Ecto neural progenitor cell (in vitro differentiated cells): Measurements from ENCODE around the gene PRAF2.

Experiments used
- DNase-seq: peaks from one replicate; pipeline ENCODE4 v3.0.0-alpha.2; 2018; ENCODE audit warnings: low spot score

The PRAF2 gene

DNA sequence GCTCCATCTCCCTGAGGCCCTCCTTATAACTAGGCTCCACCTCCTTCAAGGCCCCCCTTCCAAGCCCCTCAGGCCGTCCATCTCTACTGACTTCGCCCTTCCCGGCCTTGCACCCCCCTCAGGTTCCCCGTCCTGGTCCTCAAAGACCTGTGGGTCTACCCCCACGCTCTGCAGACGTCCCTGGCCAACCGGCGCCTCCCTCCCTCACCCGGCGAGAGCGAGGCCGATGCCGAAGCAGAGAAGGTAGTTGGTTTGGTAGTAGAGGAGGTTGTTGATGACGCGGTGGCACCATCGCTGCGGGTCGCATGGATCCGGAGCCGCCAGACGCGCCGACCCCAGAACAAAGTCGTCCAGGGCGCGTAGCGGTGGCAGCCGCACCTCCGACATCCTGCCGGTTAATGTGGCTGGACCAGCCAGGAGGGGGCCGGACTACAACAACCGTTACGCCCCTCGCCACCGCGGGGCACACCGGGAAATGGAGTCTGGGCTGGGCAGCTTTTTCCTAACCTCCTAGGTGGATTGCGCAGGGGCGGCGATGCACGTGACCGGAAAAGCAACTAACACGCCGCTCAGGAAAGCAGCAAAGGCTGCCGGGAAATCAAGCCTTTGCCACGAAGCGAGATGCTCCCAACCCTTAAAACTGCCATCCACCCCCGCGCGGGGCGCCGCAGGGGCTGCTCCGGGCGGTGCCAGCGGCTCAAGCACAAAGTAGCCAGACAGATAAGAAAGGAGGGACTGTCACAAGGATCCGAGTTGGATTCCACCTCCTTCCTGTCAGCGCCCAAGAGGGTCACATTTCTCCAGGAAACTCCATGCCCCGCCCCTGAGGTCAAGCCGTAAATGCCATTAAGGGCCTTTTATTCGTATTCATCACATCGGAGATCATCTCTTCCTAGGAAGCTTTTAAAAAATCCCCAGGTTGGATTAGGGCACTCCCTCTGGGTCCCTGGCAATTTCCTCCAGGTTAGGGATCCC is at the start of gene PRAF2:
Gene PRAF2, minus strand, starts transcription at position 402 of the 975 bp plus-strand sequence. Its CDS starts 15 bp downstream, at position 387.
- peak; percentile 91 for DNase-seq

- no peak for DNase-seq
These were observed 48.7 kb upstream of the PRAF2 start for GRCh38 chrX:49122499-49122898.

- DNase-seq, result no peak
These were observed 46.3 kb upstream of the PRAF2 start for GRCh38 chrX:49120091-49120490.

DNA sequence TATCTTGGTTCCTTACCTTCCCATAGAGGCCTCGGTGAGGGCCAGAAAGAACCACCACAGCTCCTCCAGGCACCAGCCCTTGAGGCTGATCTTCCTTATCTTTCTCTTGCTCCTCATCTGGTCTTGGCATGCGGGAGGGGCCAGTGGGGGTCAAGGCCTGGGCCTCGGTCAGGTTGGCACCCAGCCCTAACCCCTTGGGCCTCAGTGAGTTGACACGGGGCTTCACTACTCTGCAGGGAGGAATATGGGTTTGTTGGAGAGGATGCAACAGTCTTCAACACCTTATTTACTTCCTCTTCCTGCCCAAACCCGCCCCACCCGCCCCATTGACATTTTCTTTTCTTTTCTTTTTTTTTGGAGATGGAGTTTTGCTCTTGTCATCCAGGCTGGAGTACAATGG is 43.8 kb upstream of the PRAF2 start:
- DNase-seq, result no peak

GRCh38 chrX:49116716-49117115 is 42.9 kb upstream of the PRAF2 start:
- DNase-seq, result no peak

DNA sequence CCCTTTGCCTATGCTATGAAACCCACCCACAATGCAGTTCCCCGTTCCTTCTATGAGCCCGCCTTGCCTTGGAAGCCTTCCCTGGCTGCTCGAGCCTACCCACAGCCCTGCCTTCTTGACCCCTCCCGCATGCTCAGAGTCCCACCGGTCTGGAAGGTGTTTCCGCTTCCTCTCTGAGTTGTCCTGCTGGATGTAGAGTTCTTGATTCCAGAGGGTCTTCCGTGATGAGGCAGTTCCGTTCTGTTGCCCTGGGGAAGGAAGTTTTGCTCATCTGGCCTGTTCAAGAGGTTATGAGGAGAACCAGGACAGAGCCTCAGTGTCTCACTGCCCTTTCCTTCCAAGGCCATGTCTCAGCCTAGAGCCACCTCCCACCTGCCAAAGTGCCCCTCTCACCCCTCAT is 42.3 kb upstream of the PRAF2 start:
- no peak for DNase-seq

DNA sequence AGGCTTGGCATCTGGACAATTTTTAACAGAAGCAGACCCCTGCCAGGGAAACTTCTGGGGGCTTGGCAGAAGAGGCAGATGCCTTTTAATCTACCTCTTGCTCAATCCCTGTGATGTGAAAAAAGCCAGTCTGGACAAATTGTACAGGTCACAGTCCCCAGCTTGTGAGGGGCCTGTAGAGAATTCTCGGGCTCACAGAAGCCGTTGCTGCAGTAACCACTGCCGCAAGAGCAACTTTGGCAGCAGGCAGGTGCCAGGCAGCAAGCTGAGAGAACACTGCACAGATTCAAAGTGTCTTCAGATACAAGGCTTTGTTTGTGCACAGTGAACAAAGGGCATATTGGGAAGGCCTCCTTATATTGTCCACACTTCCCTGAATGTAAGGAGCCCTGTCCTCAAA is 38.0 kb upstream of the PRAF2 start:
- DNase-seq, result no peak

GRCh38 chrX:49110417-49110816 is 36.6 kb upstream of the PRAF2 start:
- DNase-seq, result no peak

DNA sequence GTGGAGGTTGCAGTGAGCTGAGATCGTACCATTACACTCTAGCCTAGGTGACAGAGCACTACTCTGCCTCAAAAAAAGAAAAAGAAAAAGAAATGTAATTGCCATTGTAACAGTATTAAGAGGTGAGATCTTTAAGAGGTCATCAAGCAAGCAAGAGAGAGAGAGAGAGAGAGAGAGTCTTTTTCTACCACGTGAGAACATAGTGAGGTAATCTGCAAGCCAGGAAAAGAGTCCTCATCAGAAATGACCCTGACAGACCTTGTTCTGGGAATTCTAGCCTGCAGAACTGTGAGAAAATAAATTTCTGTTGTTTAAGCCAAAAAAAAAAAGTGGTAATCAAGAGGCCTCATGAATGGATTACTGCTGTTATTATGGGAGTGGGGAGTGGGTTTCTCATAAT is 34.8 kb upstream of the PRAF2 start:
- no peak for DNase-seq

DNA sequence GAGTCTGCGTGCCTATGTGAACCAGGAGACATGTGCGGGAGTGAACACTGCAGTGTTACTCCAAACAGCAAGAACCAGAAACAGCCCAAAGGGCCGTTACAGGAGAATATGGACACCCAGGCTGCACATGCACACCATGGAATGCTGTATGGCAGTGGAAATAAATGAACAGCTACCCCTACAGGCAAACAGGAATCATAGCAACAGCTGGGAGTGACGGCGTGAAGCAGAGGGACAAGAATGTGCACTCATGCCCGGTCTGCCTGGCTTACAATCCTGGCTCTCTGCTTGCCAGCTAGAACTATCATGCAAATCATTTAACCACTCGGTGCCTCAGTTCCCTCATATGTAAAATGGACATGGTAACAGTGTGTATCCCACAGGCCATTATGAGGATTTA is 33.1 kb upstream of the PRAF2 start:
- DNase-seq, result peak; percentile 47

GRCh38 chrX:49106296-49106695 is 32.5 kb upstream of the PRAF2 start:
- DNase-seq, result no peak

GRCh38 chrX:49103637-49104036 is 29.8 kb upstream of the PRAF2 start:
- DNase-seq, result no peak

DNA sequence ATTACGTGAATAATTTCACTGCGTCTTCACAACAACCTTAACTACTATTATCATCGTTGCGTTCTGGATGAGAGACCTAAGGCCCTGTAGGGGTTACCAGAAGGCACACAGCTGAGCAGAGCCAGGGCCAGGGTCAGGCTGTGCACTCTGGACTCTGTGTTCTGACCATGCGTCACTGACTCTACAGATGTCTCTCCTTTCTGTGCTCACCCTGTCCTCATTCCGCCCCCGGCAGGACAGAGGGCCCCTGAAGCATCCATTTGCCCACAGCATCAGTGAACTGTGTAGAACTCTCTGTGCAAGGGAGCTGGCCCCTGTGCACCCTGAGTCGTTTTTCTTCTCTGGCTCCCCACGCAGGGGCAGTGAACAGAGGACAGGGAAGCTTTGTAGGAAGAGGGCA is 28.4 kb upstream of the PRAF2 start:
- no peak for DNase-seq

DNA sequence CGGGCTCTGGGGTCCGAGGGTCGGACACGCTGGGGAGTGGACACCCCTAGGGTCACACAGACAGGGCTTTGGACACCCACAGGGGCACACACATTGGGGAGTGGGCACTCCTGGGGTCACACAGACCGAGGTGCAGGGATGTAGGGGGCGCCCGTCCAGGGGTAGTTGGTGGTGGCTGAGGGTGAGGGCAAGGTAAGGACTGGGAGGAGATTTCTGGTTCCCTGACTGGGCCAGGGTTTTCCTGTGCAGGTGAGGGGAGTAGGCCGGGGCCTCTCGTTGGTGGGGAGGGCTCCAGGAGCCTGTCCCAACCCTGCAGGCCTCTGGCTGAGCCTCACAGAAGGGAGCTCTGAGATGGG is 27.8 kb upstream of the PRAF2 start:
- DNase-seq, result no peak

DNA sequence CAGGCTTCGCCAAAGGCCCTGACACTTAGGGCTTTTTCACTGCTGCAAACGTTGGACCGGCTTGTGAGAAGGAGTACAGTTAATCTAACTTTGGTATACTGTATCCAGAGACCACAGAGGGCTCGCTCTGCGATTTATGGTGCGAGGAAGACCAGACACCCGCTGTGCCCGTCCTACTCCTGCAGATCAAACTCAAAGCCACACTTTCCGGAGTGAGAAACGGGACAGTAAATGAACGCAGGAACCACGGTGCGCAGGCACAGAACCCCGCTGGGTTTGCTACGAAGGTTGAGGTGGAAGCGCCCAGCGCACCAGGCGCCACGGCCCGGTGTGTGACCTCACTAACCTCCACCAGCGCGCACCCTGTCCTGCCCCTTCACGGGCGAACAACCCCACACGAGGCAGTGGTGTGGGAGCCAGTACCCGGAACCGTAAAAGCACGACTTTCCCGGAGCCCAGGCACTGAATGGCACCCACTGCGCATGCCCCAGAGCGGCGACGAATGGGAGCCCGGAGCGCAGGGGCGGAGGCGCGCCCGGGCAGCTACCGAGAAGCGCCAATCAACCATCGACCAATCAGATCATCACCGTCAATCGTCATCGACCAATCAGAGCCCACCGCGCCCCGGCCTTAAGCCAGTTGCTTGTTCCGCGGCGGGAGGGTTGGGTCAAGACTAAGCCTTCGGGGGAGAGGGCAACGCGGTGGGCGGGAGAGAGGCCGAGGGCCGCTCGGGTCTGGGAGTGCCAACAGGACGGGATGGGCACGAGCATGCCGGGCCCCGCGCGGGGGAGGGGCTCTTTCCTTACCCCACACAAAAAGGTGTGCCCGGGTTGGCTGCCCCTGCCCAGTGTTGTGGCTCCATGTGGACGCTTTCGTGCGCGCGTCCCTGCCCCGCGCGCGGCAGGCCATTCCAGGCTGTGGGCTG is 27.2 kb upstream of the PRAF2 start:
- peak; percentile 94 for DNase-seq

DNA sequence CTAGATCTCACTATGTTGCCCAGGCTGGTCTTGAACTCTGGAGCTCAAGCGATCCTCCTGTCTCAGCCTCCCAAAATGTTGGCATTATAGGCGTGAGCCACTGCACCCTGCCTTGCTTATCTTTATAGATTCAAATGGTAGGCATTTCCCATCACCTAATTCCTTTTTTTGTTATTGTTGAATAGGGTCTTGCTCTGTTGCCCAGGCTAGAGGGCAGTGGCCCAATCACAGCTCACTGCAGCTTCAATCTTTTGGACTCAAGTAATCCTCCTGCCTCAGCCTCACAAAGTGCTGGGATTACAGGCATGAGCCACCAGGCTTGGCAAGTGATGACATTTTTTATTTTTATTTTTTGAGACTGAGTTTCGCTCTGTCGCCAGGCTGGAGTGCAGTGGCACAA is 22.6 kb upstream of the PRAF2 start:
- DNase-seq, result no peak

- no peak for DNase-seq
These were observed 15.8 kb upstream of the PRAF2 start for GRCh38 chrX:49089553-49089952.

- DNase-seq, result no peak
These were observed 8.6 kb upstream of the PRAF2 start for GRCh38 chrX:49082271-49082871.

DNA sequence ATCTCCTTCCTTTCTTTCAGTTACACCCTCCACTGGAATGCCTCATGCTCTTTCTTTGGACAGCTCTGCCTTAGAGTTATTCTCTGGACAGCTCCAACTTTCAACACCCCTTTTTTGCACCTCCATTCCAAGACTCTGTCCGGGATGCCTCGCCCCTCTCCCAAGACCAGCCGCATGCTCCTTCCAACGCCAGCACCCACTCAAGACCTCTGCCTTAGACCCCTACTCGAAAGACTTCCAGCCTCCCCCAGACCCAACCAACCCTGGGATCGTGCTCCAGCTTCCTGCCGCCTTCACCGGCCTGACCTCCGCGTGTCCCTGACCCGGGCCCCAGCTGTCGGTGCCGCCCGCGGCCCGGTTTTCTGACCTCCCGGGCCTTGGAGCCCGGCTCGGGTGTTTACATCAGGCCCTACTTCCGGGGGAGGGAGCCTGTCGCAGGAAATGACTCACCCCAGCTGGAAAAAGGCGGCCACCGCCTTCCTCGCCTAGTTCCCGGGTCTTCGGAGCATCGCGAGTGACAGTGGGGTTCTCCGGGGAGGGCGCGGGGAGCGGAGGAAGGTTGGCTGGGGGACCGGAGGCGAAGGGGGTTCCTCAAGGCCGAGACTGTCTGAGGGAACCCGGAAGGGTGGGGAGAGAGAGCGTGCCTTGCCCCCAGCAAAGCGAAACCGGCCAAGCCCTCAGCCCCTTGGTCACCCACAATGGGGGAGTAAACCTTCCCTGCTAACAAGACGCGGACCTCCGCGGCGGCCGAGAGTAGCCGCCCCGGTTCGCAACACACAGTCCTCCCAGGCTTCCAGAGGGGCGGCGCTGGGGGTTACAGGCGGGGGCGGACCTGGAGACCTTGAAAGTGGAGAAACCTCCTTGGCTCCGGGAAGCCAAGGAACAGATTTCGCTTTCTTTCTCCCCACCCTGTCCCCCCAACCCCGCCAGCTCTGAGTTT is 6.0 kb upstream of the PRAF2 start, which contains the start of gene WDR45:
Gene WDR45, minus strand, starts transcription at position 399 of the 940 bp plus-strand sequence. CDS start 1,792 bp downstream, outside the sequence.
- peak; percentile 68 for DNase-seq

GRCh38 chrX:49077941-49078340 is 4.1 kb upstream of the PRAF2 start:
- no peak for DNase-seq

- DNase-seq, result no peak
These were observed 1.5 kb upstream of the PRAF2 start for GRCh38 chrX:49075347-49075746.
